Stomach smooth muscle (tissue), 2 donors: ENCODE measurements around the gene ZFYVE21.

Source experiments
- H3K27ac ChIP-seq: one replicate; pipeline ENCODE4 v1.7.0; 2013; ENCODE audit warnings: mild to moderate bottlenecking, low read length, inconsistent platforms
- H3K27me3 ChIP-seq, 2 donors: one replicate each; pipeline ENCODE4 v1.7.0; 2013; ENCODE audit warnings: low read length in 2 of 2; ENCODE audit not compliant: insufficient read depth in 2 of 2, control insufficient read depth in 1 of 2
- H3K36me3 ChIP-seq, 2 donors: one replicate each; pipeline ENCODE4 v1.7.0; 2013; ENCODE audit warnings: low read length in 2 of 2; ENCODE audit not compliant: control insufficient read depth in 2 of 2, insufficient read depth in 2 of 2
- H3K4me1 ChIP-seq: one replicate; pipeline ENCODE4 v1.7.0; 2013; ENCODE audit warnings: low read length; ENCODE audit not compliant: control insufficient read depth, insufficient read depth
- H3K4me3 ChIP-seq, 2 donors: one replicate each; pipeline ENCODE4 v1.7.0; 2013; ENCODE audit warnings: low read length in 2 of 2
- H3K9ac ChIP-seq, 2 donors: one replicate each; pipeline ENCODE4 v1.7.0; 2013; ENCODE audit warnings: low read length in 2 of 2, mild to moderate bottlenecking in 1 of 2
- H3K9me3 ChIP-seq, 2 donors: one replicate each; pipeline ENCODE4 v1.7.0; 2013; ENCODE audit warnings: low read length in 2 of 2; ENCODE audit not compliant: control insufficient read depth in 2 of 2
- donor health status: healthy.
- donor health status: Pancreatic carcinoma.

Gene ZFYVE21

DNA sequence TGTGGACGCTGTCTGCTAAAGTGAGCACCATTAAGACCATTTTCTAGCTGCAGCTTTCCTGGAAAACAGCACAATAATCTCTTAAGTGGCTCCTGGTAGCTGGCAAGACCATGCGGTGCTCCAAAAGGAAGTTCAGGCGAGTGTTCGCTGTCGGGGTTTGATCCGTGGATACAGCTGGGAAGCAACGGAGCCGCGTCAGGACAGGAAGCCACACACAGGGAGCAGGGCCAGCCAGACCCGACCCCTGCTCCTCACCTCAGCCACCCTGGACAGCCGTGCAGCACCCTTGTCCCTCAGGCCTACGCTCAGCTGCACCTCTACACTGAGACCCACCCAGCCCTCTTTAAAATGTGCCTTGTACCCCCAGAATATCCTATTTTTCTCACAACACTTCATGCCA, 19.4 kb downstream of the ZFYVE21 start:
- peaks cover 30 to 33% of the 10 kb centered on the region in 2 donors for H3K36me3 ChIP-seq
- H3K9ac ChIP-seq, result no peak overlapping the region
- peaks cover 45% of the 10 kb centered on the region for H3K4me1 ChIP-seq
- peak overlapping the region; percentile 37 for H3K27ac ChIP-seq
- no peak overlapping the region for H3K4me3 ChIP-seq
- H3K9me3 ChIP-seq, result no peaks in the 10 kb centered on the region
- H3K27me3 ChIP-seq, result no peaks in the 10 kb centered on the region

DNA sequence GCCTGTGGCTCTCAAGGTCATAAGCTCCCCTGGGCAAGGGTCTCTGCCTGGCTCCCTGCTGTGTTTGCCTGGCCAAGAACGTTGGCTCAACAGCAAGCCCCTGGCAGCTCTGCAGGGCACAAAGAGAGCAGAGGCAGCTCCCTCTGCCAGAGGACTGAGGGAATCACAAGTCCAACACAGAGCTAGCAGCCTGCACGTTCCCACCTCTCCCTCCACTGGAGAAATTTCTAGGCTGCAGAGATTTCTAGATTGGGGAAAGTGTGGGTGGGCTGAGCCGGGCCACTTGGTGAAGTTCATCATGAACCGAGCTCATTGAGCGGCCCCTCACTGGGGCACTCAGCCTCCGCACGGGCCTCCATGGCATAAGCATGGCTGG, 19.8 kb downstream of the ZFYVE21 start:
- H3K9ac ChIP-seq, result no peak overlapping the region
- peaks cover 41% of the 10 kb centered on the region for H3K4me1 ChIP-seq
- H3K27ac ChIP-seq, result peak overlapping the region; percentile 76
- H3K27me3 ChIP-seq, result no peaks in the 10 kb centered on the region
- peaks cover 27 to 32% of the 10 kb centered on the region in 2 donors for H3K36me3 ChIP-seq
- H3K9me3 ChIP-seq, result no peaks in the 10 kb centered on the region
- H3K4me3 ChIP-seq, result no peak overlapping the region

DNA sequence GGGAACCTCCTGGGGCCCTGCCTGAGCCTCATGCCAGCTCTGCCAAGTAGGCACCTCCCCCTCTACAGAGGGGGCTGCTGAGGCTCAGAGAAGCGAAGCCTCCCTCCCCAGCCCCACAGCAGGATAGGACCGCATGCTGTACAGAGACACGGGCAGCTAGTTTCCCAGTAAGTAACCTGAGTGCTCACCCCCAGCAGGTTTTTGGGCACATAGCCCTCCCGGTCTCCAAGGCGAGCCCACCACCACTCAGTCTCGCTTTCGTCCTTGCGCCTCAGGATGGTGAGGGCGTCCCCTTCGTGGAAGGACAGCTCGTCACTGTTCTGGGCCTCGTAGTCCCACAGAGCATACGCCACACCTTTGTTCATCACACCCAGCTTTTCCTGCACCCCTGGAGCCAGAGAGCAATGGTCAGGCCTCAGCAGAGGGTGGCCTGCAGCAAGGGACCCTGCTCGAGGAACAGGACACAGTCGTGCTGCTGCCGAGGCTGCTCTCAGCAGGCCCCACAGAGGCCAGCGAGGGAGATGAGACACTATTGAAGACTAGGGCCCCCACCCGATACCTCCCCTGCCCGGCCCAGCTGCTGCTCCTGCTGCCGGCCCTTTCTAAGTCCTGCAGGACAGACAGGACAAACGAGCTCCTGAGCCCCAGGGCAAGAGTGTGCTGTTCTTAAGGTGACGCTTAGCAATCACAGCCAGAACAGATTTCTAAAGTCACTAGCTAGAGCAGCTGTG, 20.4 kb downstream of the ZFYVE21 start:
- Histone ChIP-seq H3K9ac (peak overlapping the region in 1 of 2 donors; percentile 1), H3K9me3 (no peaks in the 10 kb centered on the region), H3K27me3 (no peaks in the 10 kb centered on the region), H3K4me1 (peaks cover 37% of the 10 kb centered on the region), H3K36me3 (peaks cover 27 to 37% of the 10 kb centered on the region in 2 donors), H3K4me3 (no peak overlapping the region), H3K27ac (peak overlapping the region; percentile 76)

DNA sequence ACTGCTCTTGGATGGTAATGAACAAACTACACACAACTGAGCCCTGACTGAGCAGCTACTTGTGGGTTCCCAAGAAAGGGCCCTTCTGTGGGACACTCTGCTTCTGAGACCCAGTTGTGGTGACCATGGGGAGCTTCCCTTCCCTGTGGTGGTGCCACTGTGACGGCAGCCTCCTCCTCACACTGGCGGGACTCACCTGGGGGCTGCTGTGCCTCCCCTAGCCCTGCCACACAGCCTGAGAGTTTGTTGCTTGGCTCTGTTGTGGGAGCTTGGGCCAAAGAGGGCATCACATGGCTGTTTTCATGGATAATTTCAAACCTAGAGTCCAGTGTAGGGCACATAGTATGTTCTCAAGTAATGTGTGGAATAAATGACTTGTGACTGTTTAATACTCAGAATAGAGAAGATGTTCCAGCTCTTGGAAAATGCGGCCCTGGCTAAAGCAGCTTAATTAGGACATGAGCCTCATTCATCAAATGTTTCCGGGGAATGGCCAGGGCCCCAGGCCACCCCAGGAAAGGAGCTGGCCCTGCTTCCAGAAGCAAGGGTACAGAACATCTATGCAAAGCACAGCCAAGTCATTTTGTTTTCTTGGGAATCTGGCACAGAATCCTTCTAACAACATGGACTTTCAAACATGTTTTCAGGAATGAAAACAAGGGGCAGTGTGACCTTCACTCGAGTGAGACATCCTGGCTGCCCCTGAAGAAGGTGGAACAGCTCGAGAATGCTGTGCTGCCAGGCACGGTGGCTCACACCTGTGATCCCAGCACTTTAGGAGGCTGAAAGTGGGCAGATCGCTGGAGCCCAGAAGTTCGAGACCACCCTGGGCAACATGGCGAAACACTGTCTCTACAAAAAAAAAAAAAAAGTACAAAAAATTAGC, 21.2 kb downstream of the ZFYVE21 start:
- H3K27ac ChIP-seq, result peak overlapping the region; percentile 76
- peak overlapping the region; percentile 1 to 47 for H3K9ac ChIP-seq
- no peaks in the 10 kb centered on the region for H3K9me3 ChIP-seq
- H3K36me3 ChIP-seq, result peaks cover 27 to 40% of the 10 kb centered on the region in 2 donors
- no peaks in the 10 kb centered on the region for H3K27me3 ChIP-seq
- H3K4me3 ChIP-seq, result no peak overlapping the region
- H3K4me1 ChIP-seq, result peaks cover 37% of the 10 kb centered on the region

DNA sequence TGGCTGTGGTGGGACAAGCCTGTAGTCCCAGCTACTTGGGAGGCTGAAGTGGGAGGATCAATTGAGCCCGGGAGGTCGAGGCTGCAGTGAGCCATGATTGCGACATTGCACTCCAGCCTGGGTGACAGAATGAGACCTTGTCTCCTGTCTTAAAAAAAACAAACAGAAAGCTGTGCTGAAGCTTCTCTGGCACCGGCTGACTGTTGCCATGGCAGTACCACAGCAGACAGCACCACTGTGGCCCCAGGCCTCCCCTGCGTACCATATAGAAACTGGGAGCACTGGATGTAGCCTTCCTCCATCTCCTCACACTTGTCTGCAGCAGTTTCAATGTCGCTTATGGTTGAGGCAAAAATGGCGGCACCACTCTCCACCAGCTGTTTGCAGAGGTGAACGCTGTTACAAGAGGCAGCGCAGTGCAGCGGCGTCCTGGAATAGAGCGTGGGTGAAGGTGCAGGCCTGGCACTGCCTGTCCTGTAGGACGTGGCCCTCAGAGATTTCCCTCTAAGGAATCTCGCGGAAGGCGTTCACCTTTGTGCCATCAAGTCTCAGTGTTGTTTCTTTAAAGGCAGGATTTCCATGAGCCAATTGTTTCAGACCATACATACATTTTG, 21.9 kb downstream of the ZFYVE21 start:
- peaks cover 28 to 42% of the 10 kb centered on the region in 2 donors for H3K36me3 ChIP-seq
- H3K9me3 ChIP-seq, result no peaks in the 10 kb centered on the region
- H3K4me1 ChIP-seq, result peaks cover 37% of the 10 kb centered on the region
- no peak overlapping the region for H3K4me3 ChIP-seq
- H3K9ac ChIP-seq, result no peak overlapping the region
- H3K27me3 ChIP-seq, result no peaks in the 10 kb centered on the region
- peak overlapping the region; percentile 76 for H3K27ac ChIP-seq

DNA sequence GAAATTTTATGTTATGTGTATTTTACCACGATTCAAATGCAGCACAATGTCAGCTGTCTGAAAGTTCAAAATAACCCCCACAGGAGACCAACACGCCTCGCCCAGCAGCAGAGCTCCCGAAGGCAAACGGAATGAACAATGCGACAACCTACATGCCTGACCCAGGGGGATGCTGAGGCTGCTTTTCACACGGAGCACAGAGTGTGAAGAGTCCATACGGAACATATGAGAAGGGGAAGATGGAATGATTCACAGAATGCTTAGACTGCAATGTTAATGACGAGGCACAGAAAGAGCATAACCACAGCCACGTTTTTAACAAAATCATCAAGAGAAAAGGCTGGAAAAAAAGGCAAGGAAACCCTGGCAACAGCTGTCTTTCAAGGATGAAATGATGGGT, 22.6 kb downstream of the ZFYVE21 start:
- Histone ChIP-seq H3K27ac (no peak overlapping the region), H3K27me3 (no peaks in the 10 kb centered on the region), H3K9me3 (no peaks in the 10 kb centered on the region), H3K4me1 (peaks cover 37% of the 10 kb centered on the region), H3K9ac (no peak overlapping the region), H3K36me3 (peaks cover 24 to 36% of the 10 kb centered on the region in 2 donors), H3K4me3 (no peak overlapping the region)

DNA sequence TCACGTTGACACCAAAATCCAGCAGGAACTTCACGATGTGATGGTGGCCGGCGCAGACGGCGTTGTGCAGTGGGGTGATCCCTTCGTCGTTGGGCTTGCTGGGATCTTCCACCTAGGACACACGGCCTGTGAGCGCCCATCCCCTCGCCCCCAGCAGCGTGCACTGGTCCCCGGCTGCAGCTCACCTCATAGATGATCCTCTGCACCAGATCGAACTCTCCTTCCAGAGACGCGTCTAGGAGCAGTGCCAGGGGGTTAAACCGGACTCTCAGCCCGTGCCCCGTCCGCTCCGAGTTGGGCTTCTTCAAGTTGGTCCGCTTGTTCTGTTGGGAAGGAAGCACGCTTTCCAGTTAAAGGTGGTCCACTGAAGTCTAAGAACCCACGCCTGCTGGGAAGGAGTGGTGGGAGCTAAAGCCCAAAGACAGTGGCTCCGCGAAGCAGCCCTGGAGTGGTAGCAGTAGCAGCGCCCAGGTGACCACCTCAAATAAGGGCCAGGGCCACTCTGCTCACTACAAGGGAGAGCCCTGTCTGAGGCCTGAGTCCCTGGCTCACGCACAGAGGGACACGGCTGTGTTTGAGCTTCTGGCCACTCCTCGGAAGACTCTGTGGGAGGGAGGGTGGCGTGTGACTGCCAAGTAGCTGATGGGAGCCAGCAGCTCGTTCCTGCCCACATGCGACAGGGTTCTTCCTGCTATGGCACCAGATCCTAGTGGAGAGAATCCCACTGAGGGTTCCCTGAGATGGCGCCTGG, 23.3 kb downstream of the ZFYVE21 start:
- H3K4me1 ChIP-seq, result peaks cover 37% of the 10 kb centered on the region
- no peaks in the 10 kb centered on the region for H3K27me3 ChIP-seq
- no peak overlapping the region for H3K4me3 ChIP-seq
- H3K9me3 ChIP-seq, result no peaks in the 10 kb centered on the region
- no peak overlapping the region for H3K9ac ChIP-seq
- peaks cover 18 to 32% of the 10 kb centered on the region in 2 donors for H3K36me3 ChIP-seq
- H3K27ac ChIP-seq, result no peak overlapping the region

DNA sequence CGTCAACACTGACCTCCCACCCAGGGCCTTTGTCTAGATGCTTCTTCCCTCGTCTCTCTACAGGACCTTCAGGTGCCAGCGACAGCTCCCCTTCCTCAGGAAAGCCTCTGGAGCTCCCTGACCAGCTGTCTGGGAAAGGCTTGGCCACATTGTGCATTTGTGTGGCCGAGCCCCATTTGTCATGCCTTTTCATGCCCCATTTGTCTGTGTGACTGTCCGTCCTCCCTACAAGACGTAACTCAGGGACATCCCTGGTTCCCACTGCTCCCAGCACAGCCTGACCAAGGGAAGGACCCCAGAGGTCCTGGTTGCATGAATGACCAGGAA, 23.8 kb downstream of the ZFYVE21 start:
- Histone ChIP-seq H3K9ac (no peak overlapping the region), H3K27ac (no peak overlapping the region), H3K4me1 (peaks cover 36% of the 10 kb centered on the region)

DNA sequence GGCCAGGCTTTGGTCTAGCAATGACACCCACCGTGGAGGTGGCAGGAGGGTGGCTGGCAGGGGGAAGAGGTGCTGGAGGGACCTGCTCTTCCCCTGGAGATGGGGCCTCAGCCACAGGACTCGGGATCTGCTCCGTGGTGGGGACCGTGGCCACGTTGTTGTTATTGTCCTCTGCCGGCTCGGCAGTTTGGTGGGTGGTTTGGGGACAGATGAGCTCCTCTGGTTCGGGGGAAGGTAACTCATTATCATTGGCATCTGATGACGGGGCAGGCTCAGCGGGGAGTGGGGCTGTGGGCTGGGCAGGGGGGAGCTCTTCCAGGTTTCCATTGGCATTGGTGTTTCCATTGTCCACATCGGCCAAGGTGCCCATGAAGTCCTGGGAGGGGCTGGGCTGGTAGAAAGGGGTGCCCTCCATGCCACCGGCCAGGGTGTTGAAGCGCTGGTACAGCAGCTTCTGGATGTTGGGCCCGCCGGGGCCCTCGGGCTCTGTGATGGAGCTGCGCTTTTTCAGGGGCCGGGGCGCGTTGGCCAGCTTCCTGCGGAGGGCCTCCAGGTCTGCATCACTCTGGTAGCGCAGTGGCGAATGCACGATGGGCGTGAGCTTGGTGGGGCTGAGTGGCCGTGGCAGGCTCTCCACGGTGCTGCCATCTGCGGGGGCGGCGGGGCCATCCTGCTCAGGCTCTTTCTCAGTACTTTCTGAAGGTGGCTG, 24.3 kb downstream of the ZFYVE21 start:
- H3K27ac ChIP-seq, result no peak overlapping the region
- peaks cover 33% of the 10 kb centered on the region for H3K4me1 ChIP-seq
- H3K4me3 ChIP-seq, result no peak overlapping the region
- peaks cover 12 to 33% of the 10 kb centered on the region in 2 donors for H3K36me3 ChIP-seq
- no peaks in the 10 kb centered on the region for H3K27me3 ChIP-seq
- H3K9ac ChIP-seq, result no peak overlapping the region
- no peaks in the 10 kb centered on the region for H3K9me3 ChIP-seq

More for the DNA sequence above, 23.8 kb downstream of the ZFYVE21 start:
- Histone ChIP-seq H3K27me3 (no peaks in the 10 kb centered on the region), H3K36me3 (peaks cover 14 to 31% of the 10 kb centered on the region in 2 donors), H3K9me3 (no peaks in the 10 kb centered on the region), H3K4me3 (no peak overlapping the region)
